Calu3 (cell line): ENCODE data around the gene RANBP3. TPM values are rescaled to one million over a fixed set of nuclear protein-coding genes. Genes with fewer than 3 reads are reported as not detected.
A peak's percentile ranks its signal among the peaks of the same experiment; 100 is the strongest.

Source experiments
- BruUV-seq: library from RNA; stranded (reverse); fragments of 400-500 nt; replicated peaks from 2 replicates; lab custom pipeline; 2021; lab: Mats Ljungman, UMichigan
- CTCF ChIA-PET: fragments of 300-600 bp; sonication (Branson Sonifier 250); formaldehyde crosslinking; loops from one replicate; lab custom pipeline; 2022; ENCODE audit warnings: antibody characterized with exemption; lab: Charles Lee
- DNase-seq: peaks from one replicate; pipeline ENCODE4 v3.0.0; 2022
- H3K27ac Mint-ChIP-seq: one replicate; pipeline ENCODE4 v1.8.0; 2022; ENCODE audit warnings: mixed read lengths; ENCODE audit not compliant: unreplicated experiment
- H3K27me3 Mint-ChIP-seq: one replicate; pipeline ENCODE4 v1.8.0; 2022; ENCODE audit warnings: mixed read lengths; ENCODE audit not compliant: unreplicated experiment
- H3K36me3 Mint-ChIP-seq: one replicate; pipeline ENCODE4 v1.8.0; 2022; ENCODE audit warnings: mild to moderate bottlenecking, moderate library complexity, mixed read lengths; ENCODE audit not compliant: insufficient read depth, unreplicated experiment
- H3K4me1 Mint-ChIP-seq: one replicate; pipeline ENCODE4 v1.8.0; 2022; ENCODE audit warnings: mild to moderate bottlenecking, low read depth, mixed read lengths; ENCODE audit not compliant: unreplicated experiment
- H3K4me3 Mint-ChIP-seq: one replicate; pipeline ENCODE4 v1.8.0; 2022; ENCODE audit warnings: mild to moderate bottlenecking, low read depth, moderate library complexity, mixed read lengths; ENCODE audit not compliant: unreplicated experiment
- H3K9me3 Mint-ChIP-seq: one replicate; pipeline ENCODE4 v1.8.0; 2022; ENCODE audit warnings: low read depth, mixed read lengths; ENCODE audit not compliant: unreplicated experiment
- intact Hi-C: fragments of 100-400 bp; cut with micrococcal nuclease; formaldehyde crosslinking; loops from one replicate; pipeline ENCODE4 v1.10.0; 2022; ENCODE audit not compliant: unreplicated experiment
- total RNA-seq: library from RNA; stranded (reverse); gene quantifications from 2 replicates; pipeline ENCODE4 v1.2.3, GENCODE V29; 2022
- TF ChIP-seq, protein P1 (sequence below): fragments of 200-600 bp; IDR thresholded peaks from one replicate; pipeline ENCODE4 v1.8.0; 2022; ENCODE audit warnings: antibody characterized with exemption; ENCODE audit not compliant: unreplicated experiment

RANBP3 gene
- total RNA-seq, 1 experiment from 2014 or later: 58.4 TPM

GRCh38 chr19:5913739-5914357 lies 64.1 kb downstream of the RANBP3 start, which contains the start of gene CAPS:
CAPS (plus strand) TSS chr19:5914254; CDS start chr19:5914407, 153 bp downstream.
- DNase-seq: peak; percentile 85
- CTCF ChIA-PET: interaction anchor here (0.6 to 1.0 kb wide), 2 partner anchors 10 to 150 kb away, joined by 4 to 5 read pairs; no protein-coding TSS in a partner anchor
- Mint-ChIP-seq H3K36me3 (peaks cover 41% of the 10 kb centered on the region), H3K4me1 (no peaks in the 10 kb centered on the region), H3K27me3 (no peaks in the 10 kb centered on the region), H3K9me3 (no peaks in the 10 kb centered on the region), H3K27ac (peak within 1 kb of the TSS; percentile 63), H3K4me3 (peak within 1 kb of the TSS; percentile 62)
- no TSS peak for BruUV-seq
- intact Hi-C loops: no loop called here
- TF ChIP-seq, protein P1, sequence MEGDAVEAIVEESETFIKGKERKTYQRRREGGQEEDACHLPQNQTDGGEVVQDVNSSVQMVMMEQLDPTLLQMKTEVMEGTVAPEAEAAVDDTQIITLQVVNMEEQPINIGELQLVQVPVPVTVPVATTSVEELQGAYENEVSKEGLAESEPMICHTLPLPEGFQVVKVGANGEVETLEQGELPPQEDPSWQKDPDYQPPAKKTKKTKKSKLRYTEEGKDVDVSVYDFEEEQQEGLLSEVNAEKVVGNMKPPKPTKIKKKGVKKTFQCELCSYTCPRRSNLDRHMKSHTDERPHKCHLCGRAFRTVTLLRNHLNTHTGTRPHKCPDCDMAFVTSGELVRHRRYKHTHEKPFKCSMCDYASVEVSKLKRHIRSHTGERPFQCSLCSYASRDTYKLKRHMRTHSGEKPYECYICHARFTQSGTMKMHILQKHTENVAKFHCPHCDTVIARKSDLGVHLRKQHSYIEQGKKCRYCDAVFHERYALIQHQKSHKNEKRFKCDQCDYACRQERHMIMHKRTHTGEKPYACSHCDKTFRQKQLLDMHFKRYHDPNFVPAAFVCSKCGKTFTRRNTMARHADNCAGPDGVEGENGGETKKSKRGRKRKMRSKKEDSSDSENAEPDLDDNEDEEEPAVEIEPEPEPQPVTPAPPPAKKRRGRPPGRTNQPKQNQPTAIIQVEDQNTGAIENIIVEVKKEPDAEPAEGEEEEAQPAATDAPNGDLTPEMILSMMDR: no peak

DNA sequence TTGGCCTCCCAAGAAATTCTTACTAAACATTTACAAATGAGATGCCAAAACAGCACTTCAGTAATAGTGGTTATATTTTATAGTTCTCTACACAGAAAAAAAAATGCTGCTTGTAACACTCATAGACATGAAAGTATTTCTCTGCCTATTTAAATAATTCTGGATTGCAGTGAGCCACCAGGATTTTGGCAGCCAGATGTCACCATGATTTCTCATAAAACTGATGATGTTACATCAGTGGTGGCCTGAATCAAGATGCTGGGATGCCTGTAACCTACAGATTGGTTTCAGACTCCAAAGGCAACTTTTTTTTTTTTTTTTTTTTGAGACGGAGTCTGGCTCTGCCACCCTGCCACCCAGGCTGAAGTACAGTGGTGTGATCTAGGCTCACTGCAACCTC lies 66.6 kb downstream of the RANBP3 start:
- BruUV-seq: no TSS peak
- intact Hi-C loops: no loop called here
- Mint-ChIP-seq H3K4me3 (no peak overlapping the region), H3K27me3 (no peaks in the 10 kb centered on the region), H3K27ac (no peak overlapping the region), H3K4me1 (peaks cover 4% of the 10 kb centered on the region), H3K9me3 (no peaks in the 10 kb centered on the region), H3K36me3 (peaks cover 29% of the 10 kb centered on the region)
- no peak for DNase-seq
- CTCF ChIA-PET: no interaction called here
- TF ChIP-seq, protein P1: no peak

DNA sequence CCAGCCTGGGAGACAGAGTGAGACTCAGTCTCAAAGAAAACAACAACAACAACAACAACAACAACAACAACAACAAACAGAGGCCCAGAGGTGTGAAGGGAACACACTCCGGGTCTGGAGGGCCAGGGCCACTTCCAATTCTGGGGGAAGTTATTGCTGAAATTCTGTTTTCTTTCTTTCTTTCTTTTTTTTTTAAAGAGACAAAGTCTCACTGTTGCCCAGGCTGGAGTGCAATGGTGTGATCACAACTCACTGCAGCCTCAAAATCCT lies 67.4 kb downstream of the RANBP3 start:
- intact Hi-C loops: no loop called here
- no peak for DNase-seq
- H3K27me3 Mint-ChIP-seq: no peaks in the 10 kb centered on the region
- BruUV-seq: no TSS peak
- TF ChIP-seq, protein P1: no peak
- H3K36me3 Mint-ChIP-seq: peaks cover 25% of the 10 kb centered on the region
- H3K9me3 Mint-ChIP-seq: no peaks in the 10 kb centered on the region
- CTCF ChIA-PET: interaction anchor here (0.7 kb wide), 1 partner anchor 107 kb away, joined by 5 read pairs; no protein-coding TSS in a partner anchor
- H3K4me1 Mint-ChIP-seq: peaks cover 8% of the 10 kb centered on the region
- no peak overlapping the region for H3K27ac Mint-ChIP-seq
- no peak overlapping the region for H3K4me3 Mint-ChIP-seq

- H3K9me3 Mint-ChIP-seq: no peaks in the 10 kb centered on the region
- no peak overlapping the region for H3K4me3 Mint-ChIP-seq
- peaks cover 8% of the 10 kb centered on the region for H3K4me1 Mint-ChIP-seq
- BruUV-seq: no TSS peak
- intact Hi-C loops: no loop called here
- CTCF ChIA-PET: no interaction called here
- no peaks in the 10 kb centered on the region for H3K27me3 Mint-ChIP-seq
- TF ChIP-seq, protein P1: no peak
- no peak for DNase-seq
- H3K36me3 Mint-ChIP-seq: peaks cover 20% of the 10 kb centered on the region
- H3K27ac Mint-ChIP-seq: no peak overlapping the region
These were observed 69.0 kb downstream of the RANBP3 start for GRCh38 chr19:5908773-5909442.
